ENCODE measurements around the gene ZNF598. TPM values are rescaled to one million over a fixed set of nuclear protein-coding genes. Genes with fewer than 3 reads are reported as not detected.

The ZNF598 gene
- total and polyA plus RNA-seq, 2 of the 13 experiments (the other 11 are each of a cell fraction or from before 2014, with no cell fraction given), result 13.5 to 14.2 TPM

DNA sequence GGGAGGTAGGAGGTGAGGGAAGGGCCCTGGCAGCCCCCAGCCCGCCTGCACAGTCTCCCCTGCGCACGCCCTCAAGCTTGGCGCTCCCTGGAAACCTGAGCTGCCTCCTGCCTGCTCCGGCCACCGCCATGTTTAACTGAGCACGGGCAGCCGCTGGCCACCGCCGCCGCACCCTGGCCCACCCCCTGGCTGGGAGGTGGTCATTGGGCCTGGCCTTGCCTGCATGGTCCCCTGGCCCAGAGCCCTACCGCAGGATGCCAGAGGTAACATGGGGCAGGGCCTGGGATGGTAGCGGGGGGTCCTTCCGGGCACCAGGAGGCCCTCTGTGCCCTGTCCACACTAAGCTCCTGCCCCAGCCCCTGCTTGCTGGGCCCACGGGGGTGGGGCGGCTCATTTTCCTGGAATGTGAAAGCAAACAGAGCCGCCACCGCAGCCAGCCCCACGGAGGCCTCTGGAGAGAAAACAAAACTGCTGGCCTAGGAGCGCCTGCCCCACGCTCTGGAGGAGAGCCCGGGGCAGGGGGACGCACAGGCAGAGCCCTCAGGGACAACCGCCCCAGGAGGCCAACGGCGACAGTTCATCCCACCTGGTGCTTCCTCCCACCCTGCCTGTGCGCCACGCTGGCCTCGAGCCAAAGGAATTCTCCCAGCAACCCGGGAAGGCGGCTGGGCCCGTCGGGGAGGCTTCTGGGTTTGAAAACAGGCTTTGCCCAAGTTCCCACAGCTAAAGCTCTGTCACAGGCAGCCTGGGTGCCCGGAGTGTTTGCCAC, 26.0 kb upstream of the ZNF598 start (continued):
- TF ChIP-seq GABPA (IDR thresholded peaks at IDR 0.05; ENCODE audit: low read depth, low read length) (no peak), GABPA (CRISPR knock-in tag; IDR thresholded peaks at IDR 0.05; ENCODE audit: low read depth) (0 out of 2 replicates have a peak, but pooled peaks have one; percentile 38), TBX3 (IDR thresholded peaks at IDR 0.05; ENCODE audit: borderline replicate concordance) (no peak), CBX1 (IDR thresholded peaks at IDR 0.05; ENCODE audit: low read depth) (no peak), ATF7 (IDR thresholded peaks at IDR 0.05) (no peak), ATF7 (CRISPR knock-in tag; IDR thresholded peaks at IDR 0.05) (no peak), NR2F1 (CRISPR knock-in tag; IDR thresholded peaks at IDR 0.05) (no peak), EZH2 (conservative IDR thresholded peaks at IDR 0.05; ENCODE audit: low read depth, low read length) (no peak), ZNF605 (CRISPR knock-in tag; IDR thresholded peaks at IDR 0.05) (peak; percentile 75), SOX5 (CRISPR knock-in tag; IDR thresholded peaks at IDR 0.05; ENCODE audit: borderline replicate concordance) (peak; percentile 59; the same call in 1 of the 2 replicates), MAFF (IDR thresholded peaks at IDR 0.05; ENCODE audit: low read depth, low read length) (no peak), TBP (CRISPR knock-in tag; IDR thresholded peaks at IDR 0.05) (no peak), TAF1 (CRISPR knock-in tag; IDR thresholded peaks at IDR 0.05) (peak; percentile 86), RFX3 (CRISPR knock-in tag; IDR thresholded peaks at IDR 0.05) (0 out of 2 replicates have a peak, but pooled peaks have one; percentile 37), SPEN (CRISPR knock-in tag; IDR thresholded peaks at IDR 0.05; ENCODE audit: low read depth) (peak; percentile 66), ZNF446 (CRISPR knock-in tag; IDR thresholded peaks at IDR 0.05) (no peak), ZNF274 (CRISPR knock-in tag; IDR thresholded peaks at IDR 0.05) (0 out of 2 replicates have a peak, but pooled peaks have one; percentile 11), SMAD3 (CRISPR knock-in tag; IDR thresholded peaks at IDR 0.05) (peak; percentile 81; the same call in 1 of the 2 replicates), KAT2B (IDR thresholded peaks at IDR 0.05; ENCODE audit: borderline replicate concordance, low read depth, low read length) (no peak)
- TF ChIP-seq, protein P1, sequence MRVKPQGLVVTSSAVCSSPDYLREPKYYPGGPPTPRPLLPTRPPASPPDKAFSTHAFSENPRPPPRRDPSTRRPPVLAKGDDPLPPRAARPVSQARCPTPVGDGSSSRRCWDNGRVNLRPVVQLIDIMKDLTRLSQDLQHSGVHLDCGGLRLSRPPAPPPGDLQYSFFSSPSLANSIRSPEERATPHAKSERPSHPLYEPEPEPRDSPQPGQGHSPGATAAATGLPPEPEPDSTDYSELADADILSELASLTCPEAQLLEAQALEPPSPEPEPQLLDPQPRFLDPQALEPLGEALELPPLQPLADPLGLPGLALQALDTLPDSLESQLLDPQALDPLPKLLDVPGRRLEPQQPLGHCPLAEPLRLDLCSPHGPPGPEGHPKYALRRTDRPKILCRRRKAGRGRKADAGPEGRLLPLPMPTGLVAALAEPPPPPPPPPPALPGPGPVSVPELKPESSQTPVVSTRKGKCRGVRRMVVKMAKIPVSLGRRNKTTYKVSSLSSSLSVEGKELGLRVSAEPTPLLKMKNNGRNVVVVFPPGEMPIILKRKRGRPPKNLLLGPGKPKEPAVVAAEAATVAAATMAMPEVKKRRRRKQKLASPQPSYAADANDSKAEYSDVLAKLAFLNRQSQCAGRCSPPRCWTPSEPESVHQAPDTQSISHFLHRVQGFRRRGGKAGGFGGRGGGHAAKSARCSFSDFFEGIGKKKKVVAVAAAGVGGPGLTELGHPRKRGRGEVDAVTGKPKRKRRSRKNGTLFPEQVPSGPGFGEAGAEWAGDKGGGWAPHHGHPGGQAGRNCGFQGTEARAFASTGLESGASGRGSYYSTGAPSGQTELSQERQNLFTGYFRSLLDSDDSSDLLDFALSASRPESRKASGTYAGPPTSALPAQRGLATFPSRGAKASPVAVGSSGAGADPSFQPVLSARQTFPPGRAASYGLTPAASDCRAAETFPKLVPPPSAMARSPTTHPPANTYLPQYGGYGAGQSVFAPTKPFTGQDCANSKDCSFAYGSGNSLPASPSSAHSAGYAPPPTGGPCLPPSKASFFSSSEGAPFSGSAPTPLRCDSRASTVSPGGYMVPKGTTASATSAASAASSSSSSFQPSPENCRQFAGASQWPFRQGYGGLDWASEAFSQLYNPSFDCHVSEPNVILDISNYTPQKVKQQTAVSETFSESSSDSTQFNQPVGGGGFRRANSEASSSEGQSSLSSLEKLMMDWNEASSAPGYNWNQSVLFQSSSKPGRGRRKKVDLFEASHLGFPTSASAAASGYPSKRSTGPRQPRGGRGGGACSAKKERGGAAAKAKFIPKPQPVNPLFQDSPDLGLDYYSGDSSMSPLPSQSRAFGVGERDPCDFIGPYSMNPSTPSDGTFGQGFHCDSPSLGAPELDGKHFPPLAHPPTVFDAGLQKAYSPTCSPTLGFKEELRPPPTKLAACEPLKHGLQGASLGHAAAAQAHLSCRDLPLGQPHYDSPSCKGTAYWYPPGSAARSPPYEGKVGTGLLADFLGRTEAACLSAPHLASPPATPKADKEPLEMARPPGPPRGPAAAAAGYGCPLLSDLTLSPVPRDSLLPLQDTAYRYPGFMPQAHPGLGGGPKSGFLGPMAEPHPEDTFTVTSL (CRISPR knock-in tag; IDR thresholded peaks at IDR 0.05; ENCODE audit: borderline replicate concordance), result peak; percentile 54; the same call in 1 of the 2 replicates
- TF ChIP-seq, protein P2, sequence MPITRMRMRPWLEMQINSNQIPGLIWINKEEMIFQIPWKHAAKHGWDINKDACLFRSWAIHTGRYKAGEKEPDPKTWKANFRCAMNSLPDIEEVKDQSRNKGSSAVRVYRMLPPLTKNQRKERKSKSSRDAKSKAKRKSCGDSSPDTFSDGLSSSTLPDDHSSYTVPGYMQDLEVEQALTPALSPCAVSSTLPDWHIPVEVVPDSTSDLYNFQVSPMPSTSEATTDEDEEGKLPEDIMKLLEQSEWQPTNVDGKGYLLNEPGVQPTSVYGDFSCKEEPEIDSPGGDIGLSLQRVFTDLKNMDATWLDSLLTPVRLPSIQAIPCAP (CRISPR knock-in tag; IDR thresholded peaks at IDR 0.05; ENCODE audit: low read depth), result no peak
- TF ChIP-seq, protein P3, sequence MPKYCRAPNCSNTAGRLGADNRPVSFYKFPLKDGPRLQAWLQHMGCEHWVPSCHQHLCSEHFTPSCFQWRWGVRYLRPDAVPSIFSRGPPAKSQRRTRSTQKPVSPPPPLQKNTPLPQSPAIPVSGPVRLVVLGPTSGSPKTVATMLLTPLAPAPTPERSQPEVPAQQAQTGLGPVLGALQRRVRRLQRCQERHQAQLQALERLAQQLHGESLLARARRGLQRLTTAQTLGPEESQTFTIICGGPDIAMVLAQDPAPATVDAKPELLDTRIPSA (CRISPR knock-in tag; IDR thresholded peaks at IDR 0.05; ENCODE audit: borderline replicate concordance), result peak; percentile 79; the same call in 1 of the 2 replicates
- TF ChIP-seq, protein P4, sequence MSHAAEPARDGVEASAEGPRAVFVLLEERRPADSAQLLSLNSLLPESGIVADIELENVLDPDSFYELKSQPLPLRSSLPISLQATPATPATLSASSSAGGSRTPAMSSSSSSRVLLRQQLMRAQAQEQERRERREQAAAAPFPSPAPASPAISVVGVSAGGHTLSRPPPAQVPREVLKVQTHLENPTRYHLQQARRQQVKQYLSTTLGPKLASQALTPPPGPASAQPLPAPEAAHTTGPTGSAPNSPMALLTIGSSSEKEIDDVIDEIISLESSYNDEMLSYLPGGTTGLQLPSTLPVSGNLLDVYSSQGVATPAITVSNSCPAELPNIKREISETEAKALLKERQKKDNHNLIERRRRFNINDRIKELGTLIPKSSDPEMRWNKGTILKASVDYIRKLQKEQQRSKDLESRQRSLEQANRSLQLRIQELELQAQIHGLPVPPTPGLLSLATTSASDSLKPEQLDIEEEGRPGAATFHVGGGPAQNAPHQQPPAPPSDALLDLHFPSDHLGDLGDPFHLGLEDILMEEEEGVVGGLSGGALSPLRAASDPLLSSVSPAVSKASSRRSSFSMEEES (CRISPR knock-in tag; IDR thresholded peaks at IDR 0.05), result peak; percentile 60; the same call in 1 of the 2 replicates

Measured in HepG2 (cell line).